ENCODE measurements around the gene USP25. TPM values are rescaled to one million over a fixed set of nuclear protein-coding genes. Genes with fewer than 3 reads are reported as not detected.

USP25 gene
- total and polyA plus RNA-seq, 10 donors: 9.3 to 62.2 (median 48.2) TPM

GRCh38 chr21:15725949-15726348, 3.8 kb upstream of the USP25 start:
- WGBS, 5 donors: 69 to 75% (median 72%) methylated on average over 3 of the region's 3 CpGs
- peaks cover 0 to 4% (median 0%) of the 10 kb centered on the region in 8 donors for H3K9me3 ChIP-seq
- no peak overlapping the region for H3K4me3 ChIP-seq
- peaks cover 0 to 11% (median 4%) of the 10 kb centered on the region in 6 donors for H3K4me1 ChIP-seq
- H3K27ac ChIP-seq: no peak overlapping the region
- H3K36me3 ChIP-seq: no peaks in the 10 kb centered on the region
- no peak for DNase-seq
- intact Hi-C loops (cut with DNase I; ENCODE audit: low total_unique reads): no loop called here
- no peaks in the 10 kb centered on the region for H3K27me3 ChIP-seq (replicated peaks in 1 of 7)
- TF ChIP-seq POLR2AphosphoS5 (IDR thresholded peaks at IDR 0.05): no peak
- TF ChIP-seq CTCF (IDR thresholded peaks at IDR 0.05 in 8 of 11, conservative IDR thresholded peaks at IDR 0.05 in 3 of 11): no peak
- no peak for TF ChIP-seq POLR2A (IDR thresholded peaks at IDR 0.05)

DNA sequence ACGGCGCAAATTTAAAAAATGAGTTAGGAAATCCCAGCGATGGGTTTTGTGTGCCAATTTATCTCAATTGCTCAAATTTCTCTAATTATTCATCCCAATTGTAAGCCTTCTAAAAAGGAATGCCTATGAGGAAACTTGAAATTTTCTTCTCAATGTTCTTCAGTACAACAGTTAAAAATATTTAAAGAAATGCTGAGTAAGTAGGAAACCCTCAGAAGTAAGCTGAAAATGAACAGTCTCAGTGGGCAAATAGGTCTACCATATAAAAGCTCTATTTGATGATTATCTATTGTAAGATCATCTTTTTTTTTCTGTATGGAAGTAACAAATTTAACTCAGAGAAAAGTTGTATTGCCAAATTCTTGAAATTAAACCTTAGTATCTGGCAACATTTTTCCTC, 1.7 kb upstream of the USP25 start:
- H3K4me1 ChIP-seq: peaks cover 6 to 32% (median 22%) of the 10 kb centered on the region in 6 donors
- no peaks in the 10 kb centered on the region for H3K36me3 ChIP-seq
- no peaks in the 10 kb centered on the region for H3K27me3 ChIP-seq (replicated peaks in 1 of 7)
- intact Hi-C loops (cut with DNase I; ENCODE audit: low total_unique reads): no loop called here
- DNase-seq: no peak
- H3K9me3 ChIP-seq: no peaks in the 10 kb centered on the region
- TF ChIP-seq CTCF (IDR thresholded peaks at IDR 0.05 in 8 of 11, conservative IDR thresholded peaks at IDR 0.05 in 3 of 11) (no peak), POLR2A (IDR thresholded peaks at IDR 0.05) (no peak), POLR2AphosphoS5 (IDR thresholded peaks at IDR 0.05) (no peak)
- H3K4me3 ChIP-seq: no peak overlapping the region
- H3K27ac ChIP-seq: no peak overlapping the region
- 94 to 99% (median 95%) methylated on average over 3 of the region's 3 CpGs for WGBS, 5 donors

DNA sequence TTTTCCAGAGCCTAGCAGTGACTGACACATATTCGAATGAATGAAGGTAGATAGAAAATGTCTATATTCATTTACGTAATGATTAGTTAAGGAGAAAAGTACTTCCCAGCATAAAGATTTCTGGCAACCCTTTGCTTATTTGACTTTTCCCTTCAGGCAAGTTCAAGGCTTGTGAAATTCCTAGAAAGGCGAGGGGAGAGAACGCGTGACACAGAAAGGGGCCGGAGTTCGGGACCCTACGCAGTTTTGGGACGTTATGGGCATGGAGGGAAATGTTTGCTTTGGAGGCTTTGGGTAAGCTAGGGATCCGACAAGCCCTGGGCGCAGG, 472 bp upstream of the USP25 start:
- peak overlapping the region in 7 of 8 donors; percentile 93 to 98 (median 95) for H3K27ac ChIP-seq
- H3K36me3 ChIP-seq: no peaks in the 10 kb centered on the region
- DNase-seq: no peak
- TF ChIP-seq CTCF (IDR thresholded peaks at IDR 0.05 in 8 of 11, conservative IDR thresholded peaks at IDR 0.05 in 3 of 11): no peak
- no peak for TF ChIP-seq POLR2AphosphoS5 (IDR thresholded peaks at IDR 0.05)
- TF ChIP-seq POLR2A (IDR thresholded peaks at IDR 0.05): no peak
- intact Hi-C loops (cut with DNase I; ENCODE audit: low total_unique reads): no loop called here
- no peaks in the 10 kb centered on the region for H3K27me3 ChIP-seq (replicated peaks in 1 of 7)
- H3K4me1 ChIP-seq: peaks cover 16 to 45% (median 35%) of the 10 kb centered on the region in 6 donors
- H3K9me3 ChIP-seq: no peaks in the 10 kb centered on the region
- peak overlapping the region; percentile 47 to 90 (median 80) for H3K4me3 ChIP-seq
- 5 to 12% (median 6%) methylated on average over 9 to 11 of the region's 11 CpGs for WGBS, 5 donors

- no peaks in the 10 kb centered on the region for H3K27me3 ChIP-seq (replicated peaks in 1 of 7)
- 0 to 1% (median 0%) methylated on average over 30 of the region's 30 CpGs for WGBS, 5 donors
- intact Hi-C loops (cut with DNase I; ENCODE audit: low total_unique reads): loop anchor here (10.0 kb wide), 1 partner anchor 94 kb away; no protein-coding TSS in a partner anchor
- H3K36me3 ChIP-seq: no peaks in the 10 kb centered on the region
- peak overlapping the region; percentile 92 to 98 (median 95) for H3K27ac ChIP-seq
- H3K9me3 ChIP-seq: no peaks in the 10 kb centered on the region
- TF ChIP-seq POLR2AphosphoS5 (IDR thresholded peaks at IDR 0.05) (no peak), POLR2A (IDR thresholded peaks at IDR 0.05) (no peak), CTCF (IDR thresholded peaks at IDR 0.05 in 8 of 11, conservative IDR thresholded peaks at IDR 0.05 in 3 of 11) (no peak)
- no peak for DNase-seq
- peak overlapping the region; percentile 76 to 90 (median 80) for H3K4me3 ChIP-seq
- peaks cover 22 to 58% (median 48%) of the 10 kb centered on the region in 6 donors for H3K4me1 ChIP-seq
These were observed 881 bp downstream of the USP25 start for GRCh38 chr21:15730484-15731242.
